ENCODE measurements around the gene DPYD.

The DPYD gene

GRCh38 chr1:97143236-97143882 is 777.5 kb downstream of the DPYD start:
- Mint-ChIP-seq H3K27ac (no peak overlapping the region), H3K36me3 (no peaks in the 10 kb centered on the region), H3K27me3 (no peaks in the 10 kb centered on the region), H3K4me3 (no peak overlapping the region), H3K4me1 (no peaks in the 10 kb centered on the region), H3K9me3 (no peaks in the 10 kb centered on the region)
- DNase-seq (ENCODE audit: low spot score in 2 of 2), result no peak
- ATAC-seq (ENCODE audit: low read depth), result no peak

DNA sequence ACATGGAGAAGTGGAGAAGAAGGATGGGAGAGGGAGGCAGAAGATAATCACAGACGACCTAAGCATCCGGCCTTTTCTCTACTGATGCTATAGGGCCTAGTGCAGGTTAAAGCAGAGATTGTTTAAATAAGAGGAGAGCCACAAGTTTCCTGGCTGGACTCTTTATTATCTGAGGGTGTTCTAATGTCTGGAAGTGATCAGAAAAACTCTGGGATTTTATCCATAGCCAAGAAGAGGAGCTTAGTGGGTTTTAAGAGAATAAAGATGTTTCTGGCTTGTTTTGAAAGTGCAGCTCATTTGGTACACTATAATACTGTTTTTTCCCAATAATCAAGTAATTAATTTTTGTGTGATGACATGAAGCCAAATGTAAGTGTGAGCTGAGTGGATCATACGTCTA is 780.2 kb downstream of the DPYD start:
- H3K4me1 Mint-ChIP-seq, result peaks cover 3% of the 10 kb centered on the region
- no peak for ATAC-seq (ENCODE audit: low read depth)
- no peak overlapping the region for H3K4me3 Mint-ChIP-seq
- no peak overlapping the region for H3K27ac Mint-ChIP-seq
- H3K36me3 Mint-ChIP-seq, result no peaks in the 10 kb centered on the region
- no peak for DNase-seq (ENCODE audit: low spot score in 2 of 2)
- H3K27me3 Mint-ChIP-seq, result no peaks in the 10 kb centered on the region
- H3K9me3 Mint-ChIP-seq, result no peaks in the 10 kb centered on the region

DNA sequence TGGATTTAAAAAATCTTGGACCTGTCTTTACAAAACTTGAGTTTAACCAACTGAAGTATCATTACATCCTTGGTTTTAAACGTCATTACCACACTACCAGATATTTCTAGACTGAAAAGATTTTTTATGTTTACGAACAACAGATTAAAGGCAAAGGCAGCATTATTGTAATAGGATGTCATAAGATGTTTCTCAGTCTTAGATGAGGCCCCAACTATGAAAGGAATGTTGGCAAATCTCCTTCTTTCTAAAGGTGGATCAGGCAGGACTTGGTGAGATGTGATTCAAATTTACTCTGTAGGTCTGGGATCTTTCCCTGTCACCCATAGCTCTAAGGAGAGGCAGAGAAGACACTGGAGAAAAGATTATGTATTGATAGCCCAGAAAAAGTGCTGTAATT is 781.3 kb downstream of the DPYD start:
- Mint-ChIP-seq H3K4me1 (peaks cover 3% of the 10 kb centered on the region), H3K4me3 (no peak overlapping the region)

DNA sequence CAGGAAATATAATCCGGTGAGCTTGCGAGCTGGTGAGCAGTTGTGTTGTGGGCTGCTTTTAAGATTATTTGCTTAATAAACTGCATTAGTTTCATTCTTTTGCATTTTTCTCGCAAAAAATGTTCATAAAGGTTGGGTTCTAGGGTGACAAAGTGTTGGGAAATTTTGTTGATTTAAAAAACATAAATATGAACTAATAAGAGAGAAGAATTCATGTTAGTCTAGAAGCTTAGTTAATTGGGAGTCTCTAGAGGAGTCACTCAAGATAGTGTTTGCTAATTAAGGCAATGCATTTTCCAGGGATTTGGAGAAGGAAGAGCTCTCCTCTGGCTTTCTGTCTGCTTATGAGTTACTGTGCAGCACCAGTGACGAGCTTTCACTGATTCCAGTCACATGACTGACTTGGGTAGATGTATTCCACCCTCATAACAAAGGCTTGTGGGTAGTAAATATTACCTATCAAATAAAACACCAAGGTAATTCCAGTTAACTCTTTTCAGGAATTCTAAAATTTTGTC is 782.3 kb downstream of the DPYD start:
- ATAC-seq (ENCODE audit: low read depth) (no peak), DNase-seq (ENCODE audit: low spot score in 2 of 2) (no peak)
- Mint-ChIP-seq H3K9me3 (no peaks in the 10 kb centered on the region), H3K4me3 (peak overlapping the region; percentile 17), H3K27me3 (no peaks in the 10 kb centered on the region), H3K36me3 (no peaks in the 10 kb centered on the region), H3K4me1 (peaks cover 3% of the 10 kb centered on the region), H3K27ac (no peak overlapping the region)

More for the DNA sequence above, 781.3 kb downstream of the DPYD start:
- Mint-ChIP-seq H3K27me3 (no peaks in the 10 kb centered on the region), H3K27ac (no peak overlapping the region), H3K36me3 (no peaks in the 10 kb centered on the region), H3K9me3 (no peaks in the 10 kb centered on the region)
- DNase-seq (ENCODE audit: low spot score in 2 of 2) (no peak), ATAC-seq (ENCODE audit: low read depth) (no peak)

DNA sequence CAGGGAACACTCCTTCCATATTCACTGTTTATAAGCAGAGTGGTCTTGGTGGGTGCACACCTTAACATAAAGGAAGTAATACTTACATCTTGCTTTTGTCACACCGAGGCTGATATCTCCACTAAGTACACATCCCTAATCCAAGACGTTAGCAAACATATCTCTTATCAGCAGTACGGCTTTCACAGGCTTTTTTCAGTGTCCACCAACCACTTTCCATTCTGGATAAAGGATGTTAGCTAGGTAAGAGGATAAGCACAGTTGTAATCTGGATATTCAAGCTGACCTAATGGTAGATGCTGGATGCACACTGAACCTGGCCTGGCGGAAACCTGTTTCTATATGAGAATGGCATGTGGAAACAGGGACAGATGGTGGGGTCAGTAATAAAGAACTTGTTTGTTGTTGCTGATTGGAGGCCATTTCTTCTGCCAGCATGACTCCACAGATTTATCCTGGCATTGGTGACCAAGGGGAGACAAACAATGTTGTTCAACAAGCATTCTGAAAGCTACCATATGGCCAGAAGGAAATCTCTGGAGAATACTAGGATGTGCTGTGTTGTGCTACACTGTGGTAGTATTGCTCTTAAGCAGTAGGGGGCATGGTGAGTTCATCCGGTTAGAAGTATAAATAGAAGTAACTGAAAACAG is 782.8 kb downstream of the DPYD start:
- Mint-ChIP-seq H3K4me3 (peak overlapping the region; percentile 17), H3K4me1 (peaks cover 3% of the 10 kb centered on the region), H3K36me3 (no peaks in the 10 kb centered on the region), H3K27ac (no peak overlapping the region), H3K9me3 (no peaks in the 10 kb centered on the region), H3K27me3 (no peaks in the 10 kb centered on the region)
- no peak for DNase-seq (ENCODE audit: low spot score in 2 of 2)
- peak; percentile 67 for ATAC-seq (ENCODE audit: low read depth)

DNA sequence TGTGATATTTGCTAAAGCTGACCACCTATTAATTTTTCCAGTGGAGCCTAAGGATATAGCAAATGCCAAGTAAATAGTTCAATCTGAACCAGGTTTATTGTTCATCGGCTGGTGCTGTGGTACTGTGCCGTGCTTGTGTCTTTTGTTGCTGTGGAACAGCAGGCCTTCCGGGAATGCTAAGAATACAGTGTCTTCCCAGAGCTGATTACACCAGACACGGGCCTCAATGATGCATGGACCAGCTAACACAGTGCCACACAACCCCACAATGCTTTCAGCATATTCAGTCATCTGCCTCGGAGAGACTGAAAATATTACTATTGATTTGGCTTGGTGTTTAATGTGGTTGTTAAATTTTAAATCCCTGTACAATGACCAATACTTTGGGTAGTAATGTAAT is 783.8 kb downstream of the DPYD start:
- Mint-ChIP-seq H3K4me3 (no peak overlapping the region), H3K9me3 (no peaks in the 10 kb centered on the region), H3K36me3 (no peaks in the 10 kb centered on the region), H3K27ac (no peak overlapping the region), H3K4me1 (peaks cover 3% of the 10 kb centered on the region), H3K27me3 (no peaks in the 10 kb centered on the region)
- ATAC-seq (ENCODE audit: low read depth) (no peak), DNase-seq (ENCODE audit: low spot score in 2 of 2) (no peak)

DNA sequence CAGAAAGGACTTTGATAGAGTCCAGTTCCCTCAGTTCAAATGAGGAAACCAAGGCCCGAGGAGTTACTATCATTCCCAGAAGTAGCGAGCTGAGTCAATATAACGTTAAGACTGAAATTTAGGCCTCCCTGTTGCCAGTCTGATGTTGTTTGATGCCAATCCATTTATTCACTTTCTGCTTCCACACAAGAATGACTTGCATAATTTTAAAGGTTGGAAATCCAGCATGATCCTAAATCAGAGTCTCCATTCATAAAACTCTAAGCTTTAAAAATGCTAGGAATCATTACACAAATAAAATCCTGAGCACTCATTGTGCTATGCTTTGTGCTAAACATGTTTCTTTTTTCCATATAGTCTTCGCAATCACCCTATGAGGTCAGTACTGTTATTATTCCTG is 784.9 kb downstream of the DPYD start:
- H3K36me3 Mint-ChIP-seq, result peaks cover 3% of the 10 kb centered on the region
- H3K27me3 Mint-ChIP-seq, result no peaks in the 10 kb centered on the region
- ATAC-seq (ENCODE audit: low read depth) (no peak), DNase-seq (ENCODE audit: low spot score in 2 of 2) (no peak)
- no peak overlapping the region for H3K4me3 Mint-ChIP-seq
- no peaks in the 10 kb centered on the region for H3K9me3 Mint-ChIP-seq
- peaks cover 3% of the 10 kb centered on the region for H3K4me1 Mint-ChIP-seq
- no peak overlapping the region for H3K27ac Mint-ChIP-seq

GRCh38 chr1:97128426-97128825 is 792.4 kb downstream of the DPYD start:
- DNase-seq (ENCODE audit: low spot score in 2 of 2) (no peak), ATAC-seq (ENCODE audit: low read depth) (no peak)
- Mint-ChIP-seq H3K4me3 (no peak overlapping the region), H3K4me1 (no peaks in the 10 kb centered on the region), H3K27me3 (no peaks in the 10 kb centered on the region), H3K27ac (no peak overlapping the region), H3K36me3 (peaks cover 3% of the 10 kb centered on the region), H3K9me3 (no peaks in the 10 kb centered on the region)

GRCh38 chr1:97123717-97124431 is 797.0 kb downstream of the DPYD start:
- no peak for DNase-seq (ENCODE audit: low spot score in 2 of 2)
- no peak overlapping the region for H3K4me3 Mint-ChIP-seq
- ATAC-seq (ENCODE audit: low read depth), result no peak
- no peaks in the 10 kb centered on the region for H3K27me3 Mint-ChIP-seq
- no peaks in the 10 kb centered on the region for H3K9me3 Mint-ChIP-seq
- no peaks in the 10 kb centered on the region for H3K4me1 Mint-ChIP-seq
- H3K27ac Mint-ChIP-seq, result no peak overlapping the region
- H3K36me3 Mint-ChIP-seq, result no peaks in the 10 kb centered on the region

DNA sequence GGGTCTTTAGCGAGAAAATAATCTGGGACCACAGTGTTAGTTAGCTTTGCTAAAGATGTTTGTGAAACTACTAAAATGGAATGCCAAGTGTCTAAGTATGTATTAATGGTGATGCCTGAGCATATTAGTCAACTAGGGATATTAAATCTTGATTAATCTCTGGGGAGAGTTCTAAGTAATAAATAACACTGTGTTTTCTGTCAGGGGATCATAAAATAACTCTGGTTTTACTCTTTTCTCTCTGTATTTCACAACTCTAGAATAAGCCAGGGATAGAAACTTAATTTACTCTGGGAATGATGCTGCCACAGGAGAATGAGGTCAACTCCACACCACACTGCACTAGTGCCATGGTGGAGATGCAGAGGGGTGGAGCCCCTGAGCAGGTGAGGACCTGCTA is 800.0 kb downstream of the DPYD start:
- Mint-ChIP-seq H3K36me3 (no peaks in the 10 kb centered on the region), H3K9me3 (no peaks in the 10 kb centered on the region), H3K4me3 (no peak overlapping the region), H3K4me1 (no peaks in the 10 kb centered on the region), H3K27ac (no peak overlapping the region), H3K27me3 (no peaks in the 10 kb centered on the region)
- DNase-seq (ENCODE audit: low spot score in 2 of 2) (no peak), ATAC-seq (ENCODE audit: low read depth) (no peak)

- ATAC-seq (ENCODE audit: low read depth) (no peak), DNase-seq (ENCODE audit: low spot score in 2 of 2) (no peak)
- Mint-ChIP-seq H3K4me3 (no peak overlapping the region), H3K4me1 (no peaks in the 10 kb centered on the region), H3K27ac (no peak overlapping the region), H3K9me3 (no peaks in the 10 kb centered on the region), H3K27me3 (no peaks in the 10 kb centered on the region), H3K36me3 (no peaks in the 10 kb centered on the region)
These were observed 801.3 kb downstream of the DPYD start for GRCh38 chr1:97119260-97120158.

DNA sequence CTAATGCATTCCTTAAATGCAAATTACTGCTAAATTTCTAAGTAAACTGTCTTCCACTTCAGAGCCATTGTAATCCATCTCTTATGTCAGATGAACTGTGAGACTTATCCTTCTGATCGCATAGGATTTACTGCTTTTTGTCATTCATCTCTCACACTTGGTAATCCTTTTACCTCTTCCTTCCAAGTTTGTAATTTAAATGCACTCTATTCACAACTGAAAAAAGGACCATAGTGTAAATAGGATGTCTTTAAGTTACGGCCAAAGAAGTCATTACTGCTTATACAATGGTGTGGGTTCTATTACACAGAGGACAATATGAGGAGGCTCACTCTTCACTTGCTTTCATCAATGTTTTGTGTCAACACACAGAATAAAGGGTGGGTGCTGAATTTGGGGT is 806.0 kb downstream of the DPYD start:
- Mint-ChIP-seq H3K27ac (no peak overlapping the region), H3K9me3 (no peaks in the 10 kb centered on the region), H3K4me1 (no peaks in the 10 kb centered on the region), H3K4me3 (no peak overlapping the region), H3K36me3 (no peaks in the 10 kb centered on the region), H3K27me3 (no peaks in the 10 kb centered on the region)
- no peak for ATAC-seq (ENCODE audit: low read depth)
- DNase-seq (ENCODE audit: low spot score in 2 of 2), result no peak

DNA sequence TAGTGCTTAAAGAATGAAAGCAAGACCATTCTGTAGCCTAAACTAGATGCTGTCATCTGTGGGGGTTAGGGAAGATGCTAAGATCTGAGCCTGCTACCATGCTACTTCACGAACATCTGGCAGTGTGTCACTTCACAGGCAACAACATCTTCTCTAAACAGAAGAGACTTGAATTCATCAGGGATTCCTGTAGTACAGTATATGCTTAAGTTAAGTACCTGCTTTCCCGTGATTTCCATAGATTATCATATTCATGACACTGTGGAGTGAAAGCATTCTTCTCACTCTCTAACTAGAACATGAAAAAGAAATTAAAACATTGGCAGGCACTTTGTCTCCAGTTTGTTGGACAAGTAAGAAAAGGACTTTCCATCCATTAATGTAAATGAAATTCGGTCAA is 808.4 kb downstream of the DPYD start:
- H3K9me3 Mint-ChIP-seq, result no peaks in the 10 kb centered on the region
- H3K4me1 Mint-ChIP-seq, result no peaks in the 10 kb centered on the region
- no peaks in the 10 kb centered on the region for H3K36me3 Mint-ChIP-seq
- DNase-seq (ENCODE audit: low spot score in 2 of 2) (no peak), ATAC-seq (ENCODE audit: low read depth) (no peak)
- no peaks in the 10 kb centered on the region for H3K27me3 Mint-ChIP-seq
- H3K27ac Mint-ChIP-seq, result no peak overlapping the region
- H3K4me3 Mint-ChIP-seq, result no peak overlapping the region

DNA sequence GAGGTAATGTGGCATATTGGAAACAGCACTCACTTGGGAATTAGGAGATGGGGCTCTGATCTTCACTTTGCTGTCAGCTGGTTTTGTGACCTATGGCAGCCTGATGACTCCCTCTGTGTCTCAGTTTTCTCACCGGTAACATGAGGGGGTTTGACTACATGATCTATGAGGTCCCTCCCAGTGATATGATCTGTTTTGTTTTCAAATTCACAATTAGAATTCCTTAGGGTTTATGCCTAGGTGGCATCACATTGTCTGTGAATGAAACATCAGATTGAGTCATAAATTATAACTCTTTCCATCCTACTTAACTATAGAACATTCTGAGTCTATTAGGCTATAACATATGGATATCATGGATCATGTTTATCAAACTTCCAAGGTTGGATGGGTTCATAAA is 812.7 kb downstream of the DPYD start:
- DNase-seq (ENCODE audit: low spot score in 2 of 2) (no peak), ATAC-seq (ENCODE audit: low read depth) (no peak)
- peaks cover 10% of the 10 kb centered on the region for H3K9me3 Mint-ChIP-seq
- H3K36me3 Mint-ChIP-seq, result peaks cover 8% of the 10 kb centered on the region
- no peaks in the 10 kb centered on the region for H3K4me1 Mint-ChIP-seq
- no peak overlapping the region for H3K27ac Mint-ChIP-seq
- no peaks in the 10 kb centered on the region for H3K27me3 Mint-ChIP-seq
- H3K4me3 Mint-ChIP-seq, result no peak overlapping the region
